GM06990 (cell line): ENCODE measurements around the gene RPN1.
A peak's percentile ranks its signal among the peaks of the same experiment; 100 is the strongest.
"Not testable (repeated sequence)": the region's sequence is repeated elsewhere in the genome, so short reads cannot be mapped to it uniquely, and the experiment has no call there.

Source experiments
- DNase-seq: peaks from one replicate; pipeline ENCODE4 v3.0.0-alpha.2; 2011; ENCODE audit not compliant: insufficient read length; ENCODE audit errors: extremely low read depth
- H3K27me3 ChIP-seq: replicated peaks from 2 replicates; pipeline ENCODE4 v1.6.0; 2011; ENCODE audit warnings: low read length; ENCODE audit not compliant: control insufficient read depth, insufficient read depth
- H3K36me3 ChIP-seq: 2 replicates; pipeline ENCODE4 v1.5.1; 2011; ENCODE audit warnings: low read length; ENCODE audit not compliant: control insufficient read depth, insufficient read depth
- H3K4me3 ChIP-seq: replicated peaks from 2 replicates; pipeline ENCODE4 v1.5.1; 2011; ENCODE audit warnings: low read depth, mild to moderate bottlenecking, control low read depth, low read length
- TF ChIP-seq, protein P1 (sequence below): IDR thresholded peaks from 2 replicates; pipeline ENCODE4 v1.5.1; 2011; ENCODE audit warnings: low read length, control low read depth, mild to moderate bottlenecking, inconsistent platforms; ENCODE audit not compliant: insufficient read depth, poor library complexity, severe bottlenecking

The RPN1 gene

GRCh38 chr3:128591738-128592426 lies 58.7 kb downstream of the RPN1 start:
- no peaks in the 10 kb centered on the region for H3K27me3 ChIP-seq
- no peak for DNase-seq
- TF ChIP-seq, protein P1, sequence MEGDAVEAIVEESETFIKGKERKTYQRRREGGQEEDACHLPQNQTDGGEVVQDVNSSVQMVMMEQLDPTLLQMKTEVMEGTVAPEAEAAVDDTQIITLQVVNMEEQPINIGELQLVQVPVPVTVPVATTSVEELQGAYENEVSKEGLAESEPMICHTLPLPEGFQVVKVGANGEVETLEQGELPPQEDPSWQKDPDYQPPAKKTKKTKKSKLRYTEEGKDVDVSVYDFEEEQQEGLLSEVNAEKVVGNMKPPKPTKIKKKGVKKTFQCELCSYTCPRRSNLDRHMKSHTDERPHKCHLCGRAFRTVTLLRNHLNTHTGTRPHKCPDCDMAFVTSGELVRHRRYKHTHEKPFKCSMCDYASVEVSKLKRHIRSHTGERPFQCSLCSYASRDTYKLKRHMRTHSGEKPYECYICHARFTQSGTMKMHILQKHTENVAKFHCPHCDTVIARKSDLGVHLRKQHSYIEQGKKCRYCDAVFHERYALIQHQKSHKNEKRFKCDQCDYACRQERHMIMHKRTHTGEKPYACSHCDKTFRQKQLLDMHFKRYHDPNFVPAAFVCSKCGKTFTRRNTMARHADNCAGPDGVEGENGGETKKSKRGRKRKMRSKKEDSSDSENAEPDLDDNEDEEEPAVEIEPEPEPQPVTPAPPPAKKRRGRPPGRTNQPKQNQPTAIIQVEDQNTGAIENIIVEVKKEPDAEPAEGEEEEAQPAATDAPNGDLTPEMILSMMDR, result no peak
- no peak overlapping the region for H3K4me3 ChIP-seq
- no peaks in the 10 kb centered on the region for H3K36me3 ChIP-seq

DNA sequence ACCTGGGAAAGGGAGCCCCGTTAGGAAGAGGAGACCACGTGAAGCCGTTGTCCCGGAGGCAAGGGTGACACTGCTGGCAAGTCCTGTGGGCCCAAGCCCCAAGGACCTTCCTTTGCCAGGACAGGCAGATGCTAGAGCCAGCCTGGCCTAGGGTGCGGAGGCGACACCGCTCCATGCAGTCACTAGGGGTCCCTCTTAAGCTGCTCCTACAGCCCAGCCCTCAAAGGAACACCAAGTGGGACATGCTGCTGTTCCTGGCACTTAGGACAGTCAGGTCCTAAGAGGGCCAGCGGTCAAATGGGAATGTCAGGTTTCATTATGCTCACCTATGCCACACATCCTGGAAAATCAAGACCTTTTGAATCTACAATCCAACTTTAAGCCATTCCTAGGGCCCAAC lies 59.7 kb downstream of the RPN1 start:
- TF ChIP-seq, protein P1, result peak; percentile 16
- Histone ChIP-seq H3K27me3 (no peaks in the 10 kb centered on the region), H3K36me3 (no peaks in the 10 kb centered on the region), H3K4me3 (no peak overlapping the region)
- DNase-seq, result no peak

GRCh38 chr3:128589985-128590384 lies 60.6 kb downstream of the RPN1 start:
- not testable (repeated sequence) for H3K36me3 ChIP-seq, DNase-seq, H3K4me3 ChIP-seq, H3K27me3 ChIP-seq

DNA sequence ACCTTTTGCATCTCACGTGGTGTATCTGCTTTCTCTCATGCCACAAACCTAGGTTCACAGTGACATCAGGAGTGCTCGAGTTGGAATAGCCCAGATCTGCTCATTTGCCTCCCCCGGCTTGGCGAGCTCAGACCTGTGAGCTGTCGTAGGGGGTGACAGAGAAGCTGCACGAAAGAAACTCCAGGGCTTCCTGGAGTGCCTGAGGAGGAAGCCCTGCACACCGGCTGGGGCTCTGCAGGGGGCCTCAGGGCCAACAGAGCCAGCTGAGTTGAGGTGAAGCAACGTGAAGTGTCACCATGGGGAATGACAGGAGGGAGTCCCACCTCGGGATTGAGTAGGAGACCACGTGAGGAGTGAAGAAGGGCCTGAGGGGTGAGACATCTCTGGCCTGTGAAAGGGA lies 62.5 kb downstream of the RPN1 start:
- Histone ChIP-seq H3K4me3 (no peak overlapping the region), H3K36me3 (no peaks in the 10 kb centered on the region), H3K27me3 (no peaks in the 10 kb centered on the region)
- no peak for DNase-seq
- TF ChIP-seq, protein P1, result no peak

- TF ChIP-seq, protein P1, result no peak
- Histone ChIP-seq H3K4me3 (no peak overlapping the region), H3K27me3 (no peaks in the 10 kb centered on the region), H3K36me3 (no peaks in the 10 kb centered on the region)
- DNase-seq, result no peak
These were observed 63.2 kb downstream of the RPN1 start for GRCh38 chr3:128587391-128587790.

DNA sequence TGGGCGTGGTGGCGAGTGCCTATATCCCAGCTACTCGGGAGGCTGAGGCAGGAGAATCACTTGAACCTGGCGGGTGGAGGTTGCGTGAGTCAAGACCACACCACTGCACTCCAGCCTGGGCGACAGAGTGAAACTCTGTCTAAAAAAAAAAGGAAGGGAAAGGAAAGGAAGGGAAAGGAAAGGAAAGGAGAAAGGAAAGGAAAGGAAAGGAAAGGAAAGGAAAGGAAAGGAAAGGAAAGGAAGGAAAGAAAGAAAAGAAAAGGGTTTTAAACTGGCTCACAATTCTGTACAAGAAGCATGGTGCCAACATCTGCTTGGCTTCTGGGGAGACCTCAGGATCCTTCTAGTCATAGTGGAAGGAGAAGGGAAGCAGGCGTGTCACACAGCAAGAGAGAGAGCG lies 63.7 kb downstream of the RPN1 start:
- not testable (repeated sequence) for DNase-seq, H3K36me3 ChIP-seq, H3K4me3 ChIP-seq, H3K27me3 ChIP-seq

DNA sequence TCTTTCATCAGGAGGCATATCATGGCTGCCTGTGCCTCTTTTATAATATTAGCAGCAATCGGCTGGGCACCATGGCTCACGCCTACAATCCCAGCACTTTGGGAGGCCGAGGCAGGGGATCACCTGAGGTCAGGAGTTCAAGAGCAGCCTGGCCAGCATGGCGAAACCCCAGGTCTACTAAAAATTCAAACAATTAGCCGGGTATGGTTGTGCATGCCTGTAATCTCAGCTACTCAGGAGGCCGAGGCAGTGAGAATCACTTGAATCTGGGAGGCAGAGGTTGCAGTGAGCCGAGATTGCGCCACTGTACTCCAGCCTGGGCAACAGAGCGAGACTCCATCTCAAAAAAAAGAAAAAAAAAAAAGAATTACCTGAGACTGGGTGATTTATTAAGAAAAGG lies 64.2 kb downstream of the RPN1 start:
- not testable (repeated sequence) for H3K4me3 ChIP-seq, DNase-seq, H3K36me3 ChIP-seq, H3K27me3 ChIP-seq
